Activated CD8-positive, alpha-beta memory T cell treated with anti-CD3 and anti-CD28 coated beads for 1 hour (primary cell): ENCODE data around the gene NT5C3A.
"Not testable (repeated sequence)": the region's sequence is repeated elsewhere in the genome, so short reads cannot be mapped to it uniquely, and the experiment has no call there.

Experiments
- DNase-seq, 2 donors: peaks; one replicate each; pipeline ENCODE4 v3.0.0-alpha.2; 2020; ENCODE audit warnings: low read depth in 1 of 2; ENCODE audit errors: extremely low read depth in 1 of 2

Gene NT5C3A

DNA sequence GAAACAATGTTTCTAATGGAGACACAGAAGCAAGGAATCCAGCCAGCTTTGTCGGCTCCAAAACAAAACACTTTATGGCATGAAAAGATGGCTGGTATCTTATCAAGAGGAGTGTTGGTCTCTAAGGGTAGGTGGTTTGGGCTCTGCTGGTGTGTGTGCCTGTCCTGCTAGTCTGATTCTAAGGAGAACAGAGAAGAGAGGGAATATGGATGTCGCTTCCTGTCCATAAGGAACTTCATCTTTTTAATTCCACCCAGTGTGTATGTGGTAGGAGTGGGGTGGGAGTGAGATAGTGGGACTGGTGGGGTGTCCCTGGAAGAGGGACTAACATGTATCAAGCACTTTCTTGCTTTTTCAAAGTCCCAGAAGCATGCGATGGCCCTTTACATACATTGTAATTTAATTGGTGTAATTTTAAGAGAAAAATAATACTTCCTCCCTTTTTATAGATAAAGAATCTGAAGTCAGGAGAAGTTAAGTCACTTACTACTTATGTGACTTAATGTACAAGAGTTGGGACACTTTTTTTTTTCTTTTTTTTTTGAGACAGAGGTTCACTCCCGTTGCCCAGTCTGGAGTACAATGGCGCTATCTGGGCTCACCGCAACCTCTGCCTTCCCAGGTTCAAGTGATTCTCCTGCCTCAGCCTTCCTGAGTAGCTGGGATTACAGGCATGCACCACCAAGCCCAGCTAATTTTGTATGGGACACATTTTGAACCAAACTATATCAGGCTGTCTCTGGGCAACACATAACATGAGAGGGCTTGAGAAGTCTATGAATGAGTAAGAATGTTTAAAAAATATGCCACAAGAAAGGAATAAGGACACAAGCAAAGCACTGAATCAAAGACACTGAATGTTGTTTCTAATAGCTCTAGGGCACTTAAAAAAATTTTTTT, 18.8 kb downstream of the NT5C3A start:
- no peak for DNase-seq

DNA sequence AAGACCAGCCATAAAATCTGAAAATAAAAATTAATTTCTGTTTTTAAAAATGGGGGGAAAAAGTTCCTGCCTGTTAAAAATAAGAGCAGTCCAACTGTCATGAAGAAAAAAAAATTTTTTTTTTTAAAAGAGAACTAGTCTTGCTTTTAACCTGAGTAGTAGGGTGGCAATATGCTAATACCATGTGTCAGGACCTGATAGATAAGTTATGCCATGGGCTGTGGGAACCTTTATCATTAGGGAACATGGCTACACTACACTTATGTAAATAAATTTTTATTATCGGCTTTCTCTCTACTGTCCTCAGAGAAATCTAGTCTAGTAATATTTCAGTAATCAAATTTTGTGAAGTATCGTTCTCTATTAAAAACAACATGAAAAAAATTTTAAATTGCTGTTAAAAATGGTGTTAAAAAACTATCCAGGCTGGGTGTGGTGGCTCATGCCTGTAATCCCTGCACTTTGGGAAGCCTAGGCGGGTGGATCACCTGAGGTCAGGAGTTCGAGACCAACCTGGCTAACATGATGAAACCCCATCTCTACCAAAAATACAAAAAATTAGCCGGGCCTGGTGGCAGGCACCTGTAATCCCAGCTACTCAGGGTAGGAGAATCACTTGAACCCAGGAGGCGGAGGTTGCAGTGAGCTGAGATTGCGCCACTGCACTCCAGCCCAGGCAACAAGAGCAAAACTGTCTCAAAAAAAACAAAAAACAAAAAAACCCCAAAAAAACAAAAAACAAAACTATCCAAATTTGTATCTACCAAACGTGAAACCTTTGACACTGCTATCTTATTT, 20.7 kb downstream of the NT5C3A start:
- no peak for DNase-seq

DNA sequence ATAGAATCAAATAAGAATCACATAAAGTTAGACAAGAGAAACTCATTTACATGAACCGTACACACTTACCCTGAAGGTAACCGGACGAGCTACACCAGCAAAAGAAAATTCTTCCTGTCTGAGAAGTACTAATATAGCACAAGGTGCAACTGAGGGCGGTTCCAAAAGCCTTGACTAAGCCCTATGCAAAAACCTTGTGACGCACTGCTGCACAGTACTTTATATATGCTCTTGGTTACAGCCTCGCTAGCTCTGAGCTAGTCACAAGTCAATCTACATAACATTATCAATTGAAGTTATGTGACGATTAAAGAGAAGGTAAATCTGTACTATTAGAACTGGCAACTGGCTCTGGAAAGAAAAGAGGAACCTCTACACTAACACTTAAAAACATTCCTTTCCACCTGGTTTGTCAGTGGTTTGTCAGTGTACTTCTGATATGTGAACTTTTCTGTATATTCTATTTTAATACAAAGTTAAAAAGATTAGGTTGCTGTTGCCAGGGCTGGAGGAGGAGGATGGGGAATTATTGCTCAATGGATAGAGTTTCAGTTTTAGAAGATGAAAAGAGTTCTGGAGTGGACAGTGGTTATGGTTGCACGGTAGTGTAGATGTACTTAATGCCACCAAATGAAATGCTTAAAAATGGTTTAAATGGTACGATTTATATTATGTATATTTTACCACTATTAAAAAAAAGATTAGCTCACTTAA, 21.6 kb downstream of the NT5C3A start:
- peak; percentile 25 to 49 for DNase-seq

DNA sequence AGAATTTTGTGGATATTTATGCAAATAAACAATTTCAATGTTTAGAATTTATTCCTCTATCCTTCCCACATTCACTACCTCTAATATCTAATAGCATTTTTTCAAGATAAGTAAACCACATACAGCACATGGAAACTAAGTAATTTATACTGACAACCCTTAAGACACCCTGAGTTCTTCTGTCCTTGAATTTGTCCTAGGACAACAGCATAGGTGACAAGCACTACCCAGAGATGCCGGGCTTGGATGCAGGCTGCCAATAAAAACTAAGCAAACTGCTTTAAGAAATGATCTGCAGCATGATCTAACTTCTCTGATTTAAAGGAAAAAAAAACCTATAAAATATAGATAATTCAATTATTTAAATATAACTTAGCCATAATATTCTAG, 22.7 kb downstream of the NT5C3A start:
- no peak for DNase-seq

DNA sequence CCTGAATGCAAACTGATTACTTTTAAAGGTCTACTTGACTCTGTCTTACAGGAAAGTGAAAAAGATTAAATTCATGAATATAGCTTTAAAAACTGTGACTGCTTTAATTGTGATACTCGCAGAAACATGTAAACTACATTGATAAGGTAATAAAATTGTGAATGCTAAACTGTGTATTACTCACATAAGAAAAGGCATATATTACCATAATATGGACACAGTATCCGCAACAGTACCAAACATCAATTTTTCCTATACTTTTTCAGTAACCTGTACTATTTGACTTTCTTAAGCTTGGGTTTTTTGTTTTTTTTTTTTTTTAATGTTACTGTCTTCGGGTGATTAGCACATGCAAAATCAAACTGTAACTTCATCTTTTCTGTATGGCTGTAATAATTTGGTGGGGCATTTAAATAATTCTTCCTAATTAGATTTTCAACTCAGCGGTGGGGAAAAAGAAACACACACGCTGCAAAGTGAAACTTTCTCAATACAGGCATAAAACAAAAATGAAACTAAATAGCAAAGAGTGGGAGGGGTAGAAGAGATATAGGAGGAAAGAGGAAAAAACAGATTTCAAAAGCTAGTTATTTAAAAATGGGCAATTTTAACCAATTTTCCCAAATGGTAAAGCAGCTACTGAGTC, 23.2 kb downstream of the NT5C3A start:
- DNase-seq: no peak

DNA sequence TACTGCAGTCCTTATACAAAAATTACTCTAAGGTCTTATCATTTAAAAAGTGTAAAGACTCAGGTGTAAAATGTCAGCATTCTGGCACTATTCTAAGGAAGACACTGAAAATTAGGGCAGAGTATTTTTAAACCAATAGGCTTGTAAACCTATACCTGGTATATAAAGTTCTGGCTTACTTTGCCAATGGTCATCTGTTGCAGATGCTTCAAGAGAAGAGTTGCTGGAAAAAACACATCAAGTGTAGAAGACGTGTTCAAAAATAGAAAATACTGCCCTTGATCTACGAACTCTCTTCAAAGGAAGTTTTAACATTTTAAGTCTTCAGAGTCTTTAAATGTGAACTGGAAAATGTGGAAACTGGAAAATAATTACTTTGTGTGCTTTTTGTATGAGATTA, 23.9 kb downstream of the NT5C3A start:
- no peak for DNase-seq

DNA sequence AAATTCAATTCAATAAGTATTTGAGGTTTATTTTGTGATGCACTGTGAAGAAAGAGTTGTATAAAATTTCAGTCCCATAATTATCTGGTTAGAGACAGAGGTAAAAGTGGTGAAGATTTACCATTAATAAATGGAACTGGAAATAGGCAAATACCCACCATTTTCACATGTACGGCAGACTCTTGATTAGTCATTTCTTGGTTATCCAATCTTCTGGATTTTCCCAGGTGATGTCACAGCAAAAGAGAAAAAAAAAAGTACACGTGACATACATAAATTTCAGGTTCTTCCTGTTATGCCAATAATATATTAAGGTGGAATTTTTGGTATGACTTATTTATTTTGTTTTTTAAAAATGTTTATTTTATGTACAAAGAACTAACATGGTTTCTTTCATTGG, 26.8 kb downstream of the NT5C3A start:
- DNase-seq: no peak

DNA sequence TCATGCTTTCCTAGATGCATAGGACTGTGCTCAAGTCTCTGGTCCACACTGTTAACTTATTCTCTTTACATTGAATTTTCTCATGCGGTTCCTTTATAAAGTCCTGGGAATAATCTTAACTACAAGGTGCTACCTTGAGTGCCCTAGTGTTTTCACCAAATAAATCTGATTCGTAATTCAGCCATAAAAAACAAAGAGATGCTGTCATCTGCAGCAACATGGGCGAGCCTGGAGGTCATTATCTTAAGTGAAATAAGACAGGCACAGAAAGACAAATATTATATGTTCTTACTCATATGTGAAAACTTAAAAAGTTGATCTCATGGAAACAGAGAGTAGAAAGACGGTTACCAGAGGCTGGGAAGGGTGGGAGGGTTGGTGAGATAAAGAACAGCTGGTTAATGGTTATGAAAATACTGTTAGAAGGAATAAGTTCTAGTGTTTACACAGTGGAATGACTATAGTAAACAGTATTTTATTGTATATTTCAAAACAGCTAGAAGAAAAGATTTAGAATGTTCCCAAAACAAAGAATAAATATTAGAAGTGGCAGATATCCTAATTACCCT, 38.3 kb downstream of the NT5C3A start:
- no peak for DNase-seq

DNA sequence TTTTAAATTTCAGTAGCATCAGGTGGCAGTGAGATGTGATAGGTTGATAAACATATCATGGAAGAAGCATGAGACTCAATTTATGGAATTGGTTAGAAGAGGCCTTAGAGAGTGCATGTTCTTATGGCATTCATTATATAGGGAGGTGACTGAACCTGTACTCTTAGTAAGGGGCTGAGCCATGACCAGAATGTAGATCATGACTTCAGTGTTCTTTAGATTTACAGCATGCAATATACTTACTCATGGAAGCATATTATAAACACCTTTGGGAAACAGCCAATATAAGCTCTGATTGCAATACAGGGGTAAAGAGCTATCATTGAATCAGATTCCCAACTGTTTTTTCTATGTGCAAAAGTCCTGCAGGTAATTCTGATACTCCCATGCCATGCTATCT, 50.2 kb downstream of the NT5C3A start:
- no peak for DNase-seq

DNA sequence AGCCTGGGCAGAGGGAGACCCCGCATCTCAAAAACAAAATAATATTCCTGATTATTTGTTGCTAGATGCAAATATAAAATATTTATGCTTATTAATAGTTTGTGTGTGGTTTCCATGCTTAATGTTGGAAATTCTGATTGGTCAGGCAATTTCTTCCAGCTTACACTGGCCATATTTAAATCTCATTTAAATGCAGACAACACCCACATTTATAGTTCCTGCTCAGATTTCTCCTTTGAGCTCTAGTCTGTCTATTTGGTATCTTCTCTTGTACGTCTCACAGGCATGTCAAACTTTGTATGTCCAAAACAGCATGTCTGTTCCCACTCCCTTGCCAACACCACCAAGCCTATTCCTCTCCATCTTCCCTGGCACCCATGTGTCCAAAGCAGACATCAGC, 52.8 kb downstream of the NT5C3A start:
- DNase-seq: no peak

DNA sequence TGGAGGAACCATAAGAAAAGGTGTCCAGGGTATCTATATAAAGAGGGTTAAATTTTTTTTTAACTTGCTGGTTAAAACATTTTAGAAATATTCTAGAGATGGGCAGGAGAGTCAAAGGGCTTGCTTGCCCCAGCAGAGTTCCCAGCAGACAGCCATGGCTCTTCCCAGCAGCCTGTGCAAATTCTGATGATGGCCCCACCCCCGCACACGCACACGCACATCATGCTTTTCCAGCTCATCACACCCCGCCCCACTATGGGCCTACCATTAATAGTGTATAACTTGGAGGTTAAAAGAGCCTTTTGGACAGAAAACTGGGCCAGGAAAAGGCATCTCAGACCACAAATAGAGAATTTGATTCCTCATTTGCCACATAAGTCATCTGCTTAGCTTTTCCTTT, 56.9 kb downstream of the NT5C3A start:
- not testable (repeated sequence) for DNase-seq

DNA sequence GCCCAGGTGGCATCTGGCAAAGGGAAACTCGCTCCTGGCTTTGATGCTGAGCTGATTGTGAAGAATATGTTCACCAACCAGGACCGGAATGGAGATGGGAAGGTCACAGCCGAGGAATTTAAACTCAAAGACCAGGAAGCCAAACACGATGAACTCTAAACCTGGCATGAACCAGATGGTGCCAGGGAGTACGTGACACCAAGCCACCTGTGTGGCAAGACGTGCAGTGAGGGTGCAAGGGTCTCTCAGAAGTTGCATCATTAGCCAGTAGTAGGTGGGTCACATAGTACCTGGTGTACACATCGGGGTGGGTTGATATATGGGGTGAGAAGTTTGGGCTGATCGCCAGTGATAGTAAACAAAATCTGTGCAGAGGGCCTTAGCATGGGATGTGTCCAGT, 57.4 kb downstream of the NT5C3A start:
- DNase-seq: not testable (repeated sequence)

DNA sequence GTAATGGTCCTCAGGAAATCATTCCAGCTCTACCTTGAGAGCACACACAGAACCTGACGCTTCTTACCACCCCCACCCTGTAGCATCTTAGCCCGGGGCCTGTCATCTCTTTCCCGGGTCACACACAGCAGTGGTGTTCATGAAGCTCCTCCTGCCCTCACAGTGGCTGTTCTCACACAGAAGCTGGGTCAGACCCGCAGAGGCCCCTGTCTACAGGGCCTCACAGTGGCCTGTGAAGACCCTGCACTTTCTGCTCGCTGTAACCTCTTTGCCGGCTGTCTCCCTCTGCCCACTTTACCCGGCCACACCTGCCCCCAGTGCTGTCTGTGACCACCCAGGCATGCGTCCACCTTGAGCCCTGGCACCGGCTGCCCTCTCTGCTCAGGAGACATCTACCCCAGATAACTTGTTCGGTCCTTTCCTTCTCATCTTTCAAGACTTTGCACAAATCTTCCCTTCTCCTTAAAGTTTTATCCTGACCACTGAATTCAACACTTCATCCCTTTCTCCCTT, 58.4 kb downstream of the NT5C3A start:
- DNase-seq: not testable (repeated sequence)

DNA sequence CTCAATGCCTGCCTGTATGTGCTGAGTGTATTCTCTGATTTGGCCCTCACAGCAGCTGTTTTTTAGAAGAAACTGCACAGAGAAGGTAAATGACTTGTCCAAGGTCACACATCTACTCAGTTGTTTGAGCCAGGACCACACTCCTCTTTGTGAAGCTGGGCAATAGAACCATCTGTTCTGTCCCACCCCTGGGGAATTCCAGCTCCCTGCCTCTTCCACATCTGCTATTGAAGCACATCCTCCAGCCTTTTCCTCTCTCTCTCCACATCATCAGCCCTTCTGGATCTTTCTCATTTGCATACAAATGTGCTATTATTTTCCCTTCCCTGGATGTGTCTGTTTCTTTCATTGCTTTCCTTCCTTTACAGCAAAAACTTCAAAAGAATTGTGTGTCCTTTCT, 59.5 kb downstream of the NT5C3A start:
- not testable (repeated sequence) for DNase-seq

DNA sequence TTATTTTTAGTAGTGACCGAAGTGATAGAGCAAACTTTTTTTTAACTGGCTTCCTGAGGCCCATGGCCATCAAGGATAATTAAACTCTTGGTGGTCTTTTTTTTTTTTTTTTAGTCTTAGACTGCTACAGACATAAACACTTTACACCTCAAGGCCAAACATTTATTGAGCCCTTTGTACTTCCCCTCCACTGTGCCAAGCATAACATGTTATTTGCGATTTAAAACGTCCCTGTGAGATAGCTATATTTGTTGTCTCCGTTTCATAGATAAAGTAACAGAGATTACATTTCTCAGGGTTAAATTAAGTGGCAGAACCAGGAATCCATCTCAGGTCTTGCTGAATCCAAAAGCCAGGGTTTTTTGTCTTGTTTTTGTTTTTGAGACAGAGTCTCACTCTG, 63.2 kb downstream of the NT5C3A start:
- DNase-seq: not testable (repeated sequence)

DNA sequence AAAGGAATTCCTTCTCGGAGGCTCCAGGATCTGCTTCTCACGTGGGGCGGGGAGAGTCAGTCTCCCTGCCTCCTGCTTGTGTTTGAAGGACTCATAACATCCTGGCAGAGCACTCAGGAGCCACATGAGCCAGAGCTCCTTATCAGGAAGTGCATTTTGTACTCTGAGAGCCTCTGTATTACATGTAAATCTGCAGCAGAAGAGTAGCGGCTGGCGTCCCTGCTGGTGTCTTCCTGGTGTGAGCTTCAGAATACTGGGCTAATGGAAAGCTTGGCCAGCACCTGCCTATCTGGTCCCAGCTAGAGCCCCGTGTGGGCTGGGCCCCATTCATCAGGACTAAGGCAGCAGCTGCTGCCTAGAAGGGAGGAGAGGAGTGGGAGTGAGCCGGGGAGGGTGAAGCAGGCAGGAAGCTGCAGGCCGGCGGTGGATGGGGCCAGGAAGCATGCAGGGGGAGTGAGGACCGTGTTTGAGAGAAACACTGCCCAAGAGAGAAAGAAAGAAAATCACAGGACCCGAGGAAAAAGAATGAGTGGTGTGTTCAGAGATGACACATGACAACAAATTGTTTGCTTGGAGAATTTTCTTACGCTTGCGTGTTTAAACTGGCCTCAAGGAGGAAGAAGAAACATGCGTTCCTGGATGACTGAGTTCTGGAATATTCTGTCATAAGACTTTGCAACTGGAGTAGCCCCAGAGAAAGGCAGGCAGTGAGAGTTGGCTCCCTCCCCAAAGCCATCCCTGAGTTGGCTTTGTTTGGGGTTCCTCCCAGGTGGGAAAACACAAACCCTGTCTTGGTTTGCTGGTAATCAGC, 64.0 kb downstream of the NT5C3A start:
- DNase-seq: not testable (repeated sequence)

DNA sequence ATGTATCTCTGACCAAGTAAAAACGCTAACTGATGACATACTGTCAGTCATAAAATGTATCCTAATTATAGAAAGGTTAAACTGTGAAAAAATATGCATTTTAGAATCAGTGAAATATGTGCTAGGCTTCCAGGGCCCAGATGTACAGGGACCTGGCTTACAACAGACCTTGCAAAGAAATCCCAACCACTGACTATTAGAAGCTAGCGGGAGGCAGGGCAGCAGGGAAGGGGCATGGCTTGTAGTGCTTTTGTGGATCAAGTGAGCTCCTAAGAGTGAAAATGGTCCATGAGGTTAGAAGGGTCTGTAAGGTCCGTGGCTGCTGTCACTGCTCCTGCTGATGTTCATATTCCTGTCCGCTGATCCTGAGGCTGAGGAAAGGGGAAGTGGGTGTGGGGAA, 64.6 kb downstream of the NT5C3A start:
- not testable (repeated sequence) for DNase-seq

DNA sequence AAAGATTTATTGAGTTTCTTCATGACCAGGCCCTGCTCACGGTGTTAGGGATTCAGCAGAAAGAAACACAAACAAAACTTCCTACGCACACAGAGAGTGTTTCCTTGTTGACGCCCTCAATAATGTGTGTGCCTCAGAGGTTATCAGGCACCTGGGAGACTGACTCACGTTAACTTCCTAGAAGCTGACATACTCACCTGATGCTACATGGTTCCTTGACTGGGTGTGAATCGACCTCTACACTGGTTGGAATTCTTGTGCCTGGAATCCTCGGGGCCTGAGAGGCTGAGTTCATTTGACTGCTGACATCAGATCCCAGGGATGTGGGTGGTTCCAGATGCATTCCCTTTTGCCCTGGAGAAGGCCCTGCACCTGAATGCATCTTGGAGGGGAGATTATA, 69.8 kb downstream of the NT5C3A start:
- not testable (repeated sequence) for DNase-seq

DNA sequence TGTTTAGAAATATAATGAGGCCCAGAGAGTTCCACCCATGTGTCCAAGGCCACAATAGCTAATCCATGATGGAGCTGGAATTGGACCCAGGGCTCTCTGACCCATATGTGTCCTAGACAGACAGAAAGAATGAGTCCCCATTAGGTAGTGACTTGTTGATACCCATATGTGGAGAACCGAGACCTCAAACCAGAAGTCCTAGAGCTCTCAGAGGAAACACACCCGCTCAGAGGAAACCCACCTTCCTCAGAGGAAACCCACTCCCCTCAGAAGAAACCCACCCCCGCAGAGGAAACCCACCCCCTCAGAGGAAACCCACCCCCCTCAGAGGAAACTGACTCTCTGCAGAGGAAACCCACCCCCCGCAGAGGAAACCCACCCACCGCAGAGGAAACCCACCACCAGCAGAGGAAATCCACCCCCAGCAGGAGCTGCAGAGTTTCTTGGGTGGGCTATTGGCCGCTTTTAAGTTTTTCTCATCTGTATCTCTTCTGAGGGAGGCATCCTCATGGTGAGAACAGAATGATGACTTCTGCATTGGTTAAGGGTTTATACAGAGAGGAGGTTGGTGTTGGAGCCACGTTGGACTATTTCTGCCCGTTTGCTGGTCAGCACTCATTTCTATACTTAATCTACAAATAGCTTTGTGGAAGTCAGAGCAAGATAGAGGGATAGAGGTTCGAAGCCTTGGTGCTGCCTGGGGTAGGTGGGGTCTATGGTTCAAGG, 70.4 kb downstream of the NT5C3A start:
- not testable (repeated sequence) for DNase-seq
